Right atrium auricular region (tissue), 2 donors: ENCODE data around the gene CHIT1. TPM values are rescaled to one million over a fixed set of nuclear protein-coding genes. Genes with fewer than 3 reads are reported as not detected.

ENCODE experiments used
- DNase-seq: peaks from one replicate; pipeline ENCODE4 v3.0.0-alpha.2; 2019; ENCODE audit warnings: low spot score
- H3K27ac ChIP-seq, 2 donors: fragments of 200-600 bp; sonication (generic); 1 replicate in 1 of 2; 2 replicates in 1 of 2; pipeline ENCODE4 v1.5.1; 2016 to 2019
- H3K27me3 ChIP-seq, 2 donors: fragments of 200-600 bp; sonication (generic); one replicate each; pipeline versions ENCODE4 v1.5.1 to v1.6.0; 2017 to 2019
- H3K36me3 ChIP-seq: fragments of 200-600 bp; sonication (generic); one replicate; pipeline ENCODE4 v1.5.1; 2016
- H3K4me1 ChIP-seq, 2 donors: fragments of 200-600 bp; sonication (generic); one replicate each; pipeline versions ENCODE4 v1.5.1 to v1.6.0; 2017 to 2019
- H3K4me3 ChIP-seq, 2 donors: fragments of 200-600 bp; sonication (generic); 1 replicate in 1 of 2; 2 replicates in 1 of 2; pipeline ENCODE4 v1.5.1; 2017 to 2019; ENCODE audit warnings: mild to moderate bottlenecking in 1 of 2, moderate library complexity in 1 of 2
- H3K9me3 ChIP-seq, 2 donors: fragments of 200-600 bp; sonication (generic); one replicate each; pipeline ENCODE4 v1.5.1; 2019
- total RNA-seq, 2 donors: library from RNA; depleted of rRNA; stranded (reverse); fragments of >200 nt; gene quantifications; one replicate each; pipeline ENCODE4 v1.1.0, GENCODE V29; 2016
- TF ChIP-seq, protein P1 (sequence below), 2 donors: fragments of 200-600 bp; sonication (generic); IDR thresholded peaks; one replicate each; pipeline ENCODE4 v1.5.1; 2019; ENCODE audit warnings: antibody characterized with exemption in 2 of 2

CHIT1 gene
- total RNA-seq, 2 donors from 2014 or later = not detected

DNA sequence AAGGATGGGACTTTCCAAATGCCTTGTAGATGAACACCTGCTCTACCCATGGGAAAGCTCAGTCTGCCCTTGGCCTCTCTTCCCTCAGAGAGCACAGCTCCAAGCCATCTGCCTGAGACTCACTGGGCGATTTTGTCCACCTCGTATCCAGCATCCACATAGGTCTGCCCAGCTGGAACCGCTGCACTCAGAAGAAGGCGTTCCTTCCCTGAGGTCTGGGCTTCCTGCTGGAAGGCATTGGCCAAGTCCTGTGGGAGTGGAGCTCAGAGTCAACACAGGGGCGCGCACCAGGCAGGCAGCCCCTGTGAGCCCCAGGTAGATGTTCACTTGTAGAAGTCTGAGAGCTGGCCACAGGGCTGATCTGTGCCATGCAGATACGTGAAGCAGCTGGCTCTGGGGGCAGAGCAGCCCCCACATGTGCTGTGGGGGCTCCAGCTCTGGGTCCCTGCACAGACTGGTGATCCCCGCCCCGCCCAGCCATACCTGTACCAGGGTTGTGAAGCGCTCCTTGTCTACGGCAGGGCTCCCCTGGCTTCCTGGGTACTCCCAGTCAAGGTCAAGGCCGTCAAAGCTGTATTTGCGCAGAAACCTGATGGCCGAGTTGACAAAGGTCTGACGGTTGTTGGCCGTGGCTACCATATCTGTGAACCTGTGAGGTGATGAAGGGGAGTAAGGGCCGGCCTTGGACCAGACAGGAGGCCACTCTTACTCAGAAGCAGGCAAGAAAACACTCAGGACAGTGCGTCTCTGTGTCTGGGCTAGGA lies 6.3 kb downstream of the CHIT1 start:
- peak; percentile 50 for DNase-seq
- Histone ChIP-seq H3K27ac (no peak overlapping the region), H3K36me3 (no peaks in the 10 kb centered on the region), H3K9me3 (no peaks in the 10 kb centered on the region), H3K4me1 (no peaks in the 10 kb centered on the region), H3K4me3 (no peak overlapping the region), H3K27me3 (no peaks in the 10 kb centered on the region)
- TF ChIP-seq, protein P1, sequence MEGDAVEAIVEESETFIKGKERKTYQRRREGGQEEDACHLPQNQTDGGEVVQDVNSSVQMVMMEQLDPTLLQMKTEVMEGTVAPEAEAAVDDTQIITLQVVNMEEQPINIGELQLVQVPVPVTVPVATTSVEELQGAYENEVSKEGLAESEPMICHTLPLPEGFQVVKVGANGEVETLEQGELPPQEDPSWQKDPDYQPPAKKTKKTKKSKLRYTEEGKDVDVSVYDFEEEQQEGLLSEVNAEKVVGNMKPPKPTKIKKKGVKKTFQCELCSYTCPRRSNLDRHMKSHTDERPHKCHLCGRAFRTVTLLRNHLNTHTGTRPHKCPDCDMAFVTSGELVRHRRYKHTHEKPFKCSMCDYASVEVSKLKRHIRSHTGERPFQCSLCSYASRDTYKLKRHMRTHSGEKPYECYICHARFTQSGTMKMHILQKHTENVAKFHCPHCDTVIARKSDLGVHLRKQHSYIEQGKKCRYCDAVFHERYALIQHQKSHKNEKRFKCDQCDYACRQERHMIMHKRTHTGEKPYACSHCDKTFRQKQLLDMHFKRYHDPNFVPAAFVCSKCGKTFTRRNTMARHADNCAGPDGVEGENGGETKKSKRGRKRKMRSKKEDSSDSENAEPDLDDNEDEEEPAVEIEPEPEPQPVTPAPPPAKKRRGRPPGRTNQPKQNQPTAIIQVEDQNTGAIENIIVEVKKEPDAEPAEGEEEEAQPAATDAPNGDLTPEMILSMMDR (IDR thresholded peaks at IDR 0.05) = no peak

DNA sequence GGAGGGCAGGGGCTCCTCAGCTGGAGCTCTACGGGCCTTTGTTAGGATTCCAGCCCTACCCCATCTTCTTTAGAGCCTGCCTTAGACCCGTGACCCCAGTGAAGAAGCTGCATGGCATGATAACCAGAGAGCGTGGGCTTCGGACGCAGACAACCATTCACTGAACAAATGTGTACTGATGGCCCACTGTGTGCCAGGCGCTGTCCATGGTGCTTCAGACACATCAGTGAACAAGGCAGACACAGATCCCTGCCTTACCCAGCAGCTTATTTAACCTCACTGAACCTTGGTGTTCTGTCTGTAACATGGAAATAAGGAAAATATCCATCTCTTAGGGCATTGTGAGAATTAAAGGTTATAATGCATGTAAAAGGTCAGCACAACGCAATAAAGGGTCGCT lies 9.5 kb downstream of the CHIT1 start:
- Histone ChIP-seq H3K36me3 (no peaks in the 10 kb centered on the region), H3K27ac (no peak overlapping the region), H3K4me3 (no peak overlapping the region), H3K27me3 (no peaks in the 10 kb centered on the region), H3K4me1 (no peaks in the 10 kb centered on the region), H3K9me3 (no peaks in the 10 kb centered on the region)
- no peak for DNase-seq
- TF ChIP-seq, protein P1 (IDR thresholded peaks at IDR 0.05) = no peak

DNA sequence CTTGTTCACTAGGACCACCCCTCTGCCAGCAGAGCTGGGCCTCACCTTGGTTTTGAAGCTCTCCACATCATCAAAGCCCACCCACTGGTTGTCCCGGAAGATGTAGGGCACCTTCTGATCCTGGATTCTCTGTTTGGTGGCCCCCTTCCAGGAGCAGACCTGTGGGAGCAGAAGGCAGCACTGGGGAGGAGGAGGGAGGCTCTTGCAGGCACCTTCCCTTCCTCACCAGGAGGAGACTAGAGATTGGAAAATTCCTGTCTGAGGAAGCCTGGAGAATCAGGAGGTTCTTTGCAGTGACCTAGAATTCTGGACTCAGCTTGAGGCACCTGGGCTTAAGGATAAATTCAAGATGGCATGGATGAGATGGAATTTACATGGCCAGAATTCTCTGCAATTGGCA lies 10.3 kb downstream of the CHIT1 start:
- Histone ChIP-seq H3K27me3 (no peaks in the 10 kb centered on the region), H3K36me3 (no peaks in the 10 kb centered on the region), H3K4me3 (no peak overlapping the region), H3K4me1 (no peaks in the 10 kb centered on the region), H3K9me3 (no peaks in the 10 kb centered on the region), H3K27ac (no peak overlapping the region)
- TF ChIP-seq, protein P1 (IDR thresholded peaks at IDR 0.05) = no peak
- DNase-seq = no peak

DNA sequence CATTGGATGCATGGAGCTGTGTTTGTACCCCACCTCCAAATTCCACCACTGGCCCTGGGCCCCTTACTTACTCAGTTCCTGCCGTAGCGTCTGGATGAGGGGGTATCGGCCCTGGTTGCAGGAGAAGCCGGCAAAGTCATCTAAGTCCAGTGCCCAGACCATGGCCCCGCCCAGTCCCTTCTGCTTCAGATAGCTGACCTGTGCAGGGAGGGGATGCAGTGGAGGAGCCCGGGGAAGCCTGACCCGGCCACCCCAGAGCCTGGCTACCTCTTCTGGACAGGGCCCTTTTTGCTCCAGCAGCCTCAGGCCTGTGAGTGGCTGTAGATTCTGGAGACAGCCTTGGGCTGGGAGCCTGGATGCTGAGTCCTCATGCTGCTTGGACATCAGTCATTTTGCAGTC lies 11.8 kb downstream of the CHIT1 start:
- DNase-seq = no peak
- no peaks in the 10 kb centered on the region for H3K36me3 ChIP-seq
- H3K27me3 ChIP-seq = no peaks in the 10 kb centered on the region
- no peaks in the 10 kb centered on the region for H3K9me3 ChIP-seq
- TF ChIP-seq, protein P1 (IDR thresholded peaks at IDR 0.05) = no peak
- no peaks in the 10 kb centered on the region for H3K4me1 ChIP-seq
- no peak overlapping the region for H3K4me3 ChIP-seq
- H3K27ac ChIP-seq = no peak overlapping the region

DNA sequence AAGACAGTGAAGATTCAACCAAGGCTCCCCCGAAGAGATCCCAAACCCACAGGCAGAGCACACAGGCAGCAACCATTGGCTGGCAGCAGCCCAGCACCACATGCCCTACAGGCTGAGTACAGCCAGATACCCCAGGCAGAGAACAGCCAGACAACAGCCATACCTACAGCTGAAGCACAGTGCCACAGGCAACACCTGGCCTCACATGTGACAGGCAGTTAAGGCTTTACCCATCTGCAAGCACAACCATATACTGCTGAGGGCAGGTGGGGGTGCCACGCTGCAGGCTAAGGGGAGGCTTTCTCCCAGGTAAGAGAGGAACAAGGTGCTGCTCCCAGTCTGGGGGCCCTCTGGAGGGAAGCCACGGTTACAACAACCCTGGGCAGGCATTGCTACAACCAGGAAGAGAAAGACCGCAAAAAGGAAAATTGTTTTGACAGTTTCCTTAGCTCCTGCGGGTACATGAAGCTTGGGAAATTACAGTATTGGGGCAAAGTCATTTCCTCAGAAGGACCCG lies 12.3 kb downstream of the CHIT1 start:
- no peaks in the 10 kb centered on the region for H3K4me1 ChIP-seq
- H3K27me3 ChIP-seq = no peaks in the 10 kb centered on the region
- no peak overlapping the region for H3K27ac ChIP-seq
- TF ChIP-seq, protein P1 (IDR thresholded peaks at IDR 0.05) = no peak
- H3K4me3 ChIP-seq = no peak overlapping the region
- H3K9me3 ChIP-seq = no peaks in the 10 kb centered on the region
- no peaks in the 10 kb centered on the region for H3K36me3 ChIP-seq
- DNase-seq = no peak
